Cardiac ventricle fibroblast (primary cell): ENCODE measurements around the gene OR10D3. TPM values are rescaled to one million over a fixed set of nuclear protein-coding genes. Genes with fewer than 3 reads are reported as not detected.

Source experiments
- total RNA-seq: library from RNA; depleted of rRNA; stranded (reverse); fragments of >200 nt; gene quantifications from 2 replicates; pipeline ENCODE4 v1.2.3, GENCODE V29; 2015

The OR10D3 gene
- not detected in 2 replicates for total RNA-seq

DNA sequence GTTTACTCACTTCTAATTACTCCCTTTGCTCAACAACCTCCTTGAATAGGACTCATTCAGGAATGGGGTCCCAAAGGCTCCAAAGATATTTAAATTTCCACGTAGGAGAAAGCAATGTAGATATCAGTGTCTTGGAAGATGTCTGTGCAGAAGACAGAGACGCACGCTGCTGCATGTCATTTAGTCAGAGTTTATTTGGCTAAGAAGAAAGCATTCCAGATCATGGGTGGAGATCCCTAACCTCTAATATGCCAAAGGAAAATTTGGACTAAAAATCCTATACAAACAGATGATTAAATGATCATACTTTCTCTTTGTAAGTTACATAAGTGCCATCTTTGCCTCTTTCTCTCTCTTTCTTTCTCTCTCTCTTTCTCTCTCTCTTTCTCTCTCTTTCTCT, at the start of gene OR10D3:
TSS of gene OR10D3 (plus strand) at position 278 of the 400 bp plus-strand sequence. CDS start 1,925 bp downstream, outside the sequence.

Other genes with a start within 250 kb of the OR10D3 start
- gene OR4D5, start 243.7 kb upstream of the OR10D3 start, total RNA-seq = not detected in 2 replicates
- gene OR6T1, start 239.5 kb upstream of the OR10D3 start, total RNA-seq = not detected in 2 replicates
- gene OR10S1, start 205.6 kb upstream of the OR10D3 start, total RNA-seq = not detected in 2 replicates
- not detected in 2 replicates for gene OR10G6, start 188.2 kb upstream of the OR10D3 start, total RNA-seq
- gene OR10G4, start 170.3 kb upstream of the OR10D3 start, total RNA-seq = not detected in 2 replicates
- not detected in 2 replicates for gene OR10G9, start 160.3 kb upstream of the OR10D3 start, total RNA-seq
- gene OR10G8, start 156.5 kb upstream of the OR10D3 start, total RNA-seq = not detected in 2 replicates
- gene OR10G7, start 142.0 kb upstream of the OR10D3 start, total RNA-seq = not detected in 2 replicates
- gene VWA5A, start 67.9 kb upstream of the OR10D3 start, total RNA-seq = 15.9 and 18.0 TPM in 2 replicates
- gene OR8G1, start 57.8 kb downstream of the OR10D3 start, total RNA-seq = not detected in 2 replicates
- not detected in 2 replicates for gene OR8G5, start 73.0 kb downstream of the OR10D3 start, total RNA-seq
- not detected in 2 replicates for gene OR8D1, start 130.6 kb downstream of the OR10D3 start, total RNA-seq
- gene OR8D2, start 136.9 kb downstream of the OR10D3 start, total RNA-seq = not detected in 2 replicates
- not detected in 2 replicates for gene OR8B2, start 201.2 kb downstream of the OR10D3 start, total RNA-seq
- gene OR8B3, start 215.7 kb downstream of the OR10D3 start, total RNA-seq = not detected in 2 replicates
- not detected in 2 replicates for gene OR8B4, start 241.5 kb downstream of the OR10D3 start, total RNA-seq